ENCODE data around the gene TERC. TPM values are rescaled to one million over a fixed set of nuclear protein-coding genes. Genes with fewer than 3 reads are reported as not detected.
"Not testable (repeated sequence)": the region's sequence is repeated elsewhere in the genome, so short reads cannot be mapped to it uniquely, and the experiment has no call there.

TERC gene
- total RNA-seq, 1 donor: 230 TPM

DNA sequence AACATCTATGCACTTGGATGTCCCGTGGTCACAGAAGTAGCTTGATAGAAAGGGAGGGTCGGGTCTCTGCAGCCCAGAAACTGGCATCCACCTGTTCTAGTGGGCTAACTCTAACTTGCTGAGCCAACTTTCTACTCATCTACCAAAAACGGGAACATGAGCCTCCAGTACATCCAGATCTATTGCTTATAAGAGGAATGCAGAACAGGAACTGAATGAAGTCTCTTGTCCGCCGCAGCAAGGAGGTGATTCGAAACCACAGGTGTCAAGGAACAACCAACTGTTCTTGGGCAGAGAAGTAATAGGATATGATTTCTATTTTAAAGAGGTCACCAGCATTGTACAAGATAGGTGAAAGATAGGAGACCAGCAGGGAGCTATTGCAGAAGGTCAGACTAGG is 17.9 kb downstream of the TERC start:
- DNase-seq (ENCODE audit: low read depth): no peak
- no peak overlapping the region for H3K4me3 ChIP-seq (ENCODE audit: low read depth, low read length)
- TF ChIP-seq, protein P1, sequence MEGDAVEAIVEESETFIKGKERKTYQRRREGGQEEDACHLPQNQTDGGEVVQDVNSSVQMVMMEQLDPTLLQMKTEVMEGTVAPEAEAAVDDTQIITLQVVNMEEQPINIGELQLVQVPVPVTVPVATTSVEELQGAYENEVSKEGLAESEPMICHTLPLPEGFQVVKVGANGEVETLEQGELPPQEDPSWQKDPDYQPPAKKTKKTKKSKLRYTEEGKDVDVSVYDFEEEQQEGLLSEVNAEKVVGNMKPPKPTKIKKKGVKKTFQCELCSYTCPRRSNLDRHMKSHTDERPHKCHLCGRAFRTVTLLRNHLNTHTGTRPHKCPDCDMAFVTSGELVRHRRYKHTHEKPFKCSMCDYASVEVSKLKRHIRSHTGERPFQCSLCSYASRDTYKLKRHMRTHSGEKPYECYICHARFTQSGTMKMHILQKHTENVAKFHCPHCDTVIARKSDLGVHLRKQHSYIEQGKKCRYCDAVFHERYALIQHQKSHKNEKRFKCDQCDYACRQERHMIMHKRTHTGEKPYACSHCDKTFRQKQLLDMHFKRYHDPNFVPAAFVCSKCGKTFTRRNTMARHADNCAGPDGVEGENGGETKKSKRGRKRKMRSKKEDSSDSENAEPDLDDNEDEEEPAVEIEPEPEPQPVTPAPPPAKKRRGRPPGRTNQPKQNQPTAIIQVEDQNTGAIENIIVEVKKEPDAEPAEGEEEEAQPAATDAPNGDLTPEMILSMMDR (IDR thresholded peaks at IDR 0.05; ENCODE audit: insufficient read depth, low read length): no peak

DNA sequence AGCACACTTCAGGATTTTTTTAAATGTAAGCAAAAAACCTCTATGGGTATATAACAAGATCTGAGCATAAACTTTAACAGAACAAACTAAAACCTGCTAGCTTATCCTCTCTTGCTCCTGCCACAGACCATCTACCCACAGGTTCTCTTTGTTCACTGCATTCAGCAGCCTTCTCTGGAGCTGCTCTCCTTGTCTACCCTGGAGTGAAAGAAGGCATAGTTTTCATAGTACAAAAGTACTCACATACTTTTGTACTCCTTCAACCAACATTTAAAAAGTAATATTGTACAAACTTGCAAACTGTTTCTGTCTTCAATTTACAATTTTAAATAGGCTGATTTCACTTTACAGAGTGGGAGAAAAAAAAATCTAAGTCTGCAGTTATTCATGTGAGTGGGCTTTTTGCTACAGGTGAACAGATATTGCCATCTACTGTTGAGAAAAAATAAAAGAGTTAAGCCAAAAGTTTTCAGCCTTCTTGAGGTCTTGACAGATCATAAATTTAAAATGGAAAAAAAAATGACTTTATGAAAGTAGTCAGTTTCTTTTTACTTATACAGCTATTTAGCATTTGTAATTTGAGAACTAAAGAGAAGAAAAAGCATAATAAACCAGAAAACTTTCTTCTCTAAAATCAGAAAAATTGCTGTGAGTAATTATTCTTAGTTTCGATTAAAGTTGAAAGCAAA is 20.4 kb downstream of the TERC start:
- TF ChIP-seq, protein P1 (IDR thresholded peaks at IDR 0.05; ENCODE audit: insufficient read depth, low read length): peak; percentile 46
- H3K4me3 ChIP-seq (ENCODE audit: low read depth, low read length): no peak overlapping the region
- peak; percentile 59 for DNase-seq (ENCODE audit: low read depth)

GRCh38 chr3:169739067-169739466 is 25.8 kb downstream of the TERC start:
- DNase-seq (ENCODE audit: low read depth): no peak
- no peak overlapping the region for H3K4me3 ChIP-seq (ENCODE audit: low read depth, low read length)
- TF ChIP-seq, protein P1 (IDR thresholded peaks at IDR 0.05; ENCODE audit: insufficient read depth, low read length): no peak

DNA sequence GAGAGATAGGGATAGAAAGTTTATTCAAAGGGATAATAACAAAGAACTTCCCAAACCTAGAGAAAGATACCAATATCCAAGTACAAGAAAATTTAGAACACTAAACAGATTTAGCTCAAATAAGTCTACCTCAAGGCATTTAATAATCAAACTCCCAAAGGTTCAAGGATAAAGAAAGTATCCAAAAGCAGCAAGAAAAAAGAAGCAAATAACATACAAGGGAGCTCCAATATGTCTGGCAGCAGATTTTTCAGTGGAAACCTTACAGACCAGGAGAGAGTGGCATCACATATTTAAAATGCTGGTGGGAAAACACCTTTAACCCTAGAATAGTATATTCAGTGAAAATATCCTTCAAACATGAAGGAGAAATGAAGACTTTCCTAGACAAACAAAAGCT is 33.0 kb downstream of the TERC start:
- not testable (repeated sequence) for H3K4me3 ChIP-seq (ENCODE audit: low read depth, low read length); DNase-seq (ENCODE audit: low read depth)

DNA sequence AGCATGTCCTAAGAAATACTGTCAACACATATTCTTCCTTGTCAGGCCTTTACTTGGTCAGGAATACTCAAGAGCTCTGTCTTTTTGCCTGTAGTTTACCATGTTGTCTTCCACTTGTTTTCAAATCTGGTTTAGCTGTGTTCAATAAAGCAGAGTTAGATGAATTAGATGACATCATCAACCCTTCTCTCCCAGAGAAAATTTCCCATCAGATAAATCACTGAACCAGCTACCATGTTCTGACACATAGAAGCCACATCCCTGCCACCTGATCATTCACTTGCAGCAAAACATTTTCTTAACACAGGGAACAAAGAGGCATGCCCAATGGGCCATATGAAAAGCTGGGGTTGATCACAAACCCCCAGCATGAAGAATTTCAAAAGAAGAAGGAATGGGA is 42.1 kb downstream of the TERC start:
- TF ChIP-seq, protein P1 (IDR thresholded peaks at IDR 0.05; ENCODE audit: insufficient read depth, low read length): no peak
- H3K4me3 ChIP-seq (ENCODE audit: low read depth, low read length): no peak overlapping the region
- no peak for DNase-seq (ENCODE audit: low read depth)

- not testable (repeated sequence) for DNase-seq (ENCODE audit: low read depth); H3K4me3 ChIP-seq (ENCODE audit: low read depth, low read length)
These were observed 46.4 kb downstream of the TERC start for GRCh38 chr3:169718415-169718814.

Small RNA genes within 50 kb of the gene (small RNA-seq; reads per million reads assigned to genes)
- gene RNU6-637P: not detected

Other genes starting within 250 kb of the TERC start
- gene MECOM, start 101.3 kb downstream of the TERC start, total RNA-seq (ENCODE audit: low replicate concordance): 10.1 and 44.3 TPM in 2 replicates
- 3.8 and 4.3 TPM in 2 replicates for gene ACTRT3, start 4.5 kb upstream of the TERC start, total RNA-seq (ENCODE audit: low replicate concordance)
- 14.4 and 27.1 TPM in 2 replicates for gene MYNN, start 8.3 kb upstream of the TERC start, total RNA-seq (ENCODE audit: low replicate concordance)
- gene LRRIQ4, start 47.8 kb upstream of the TERC start, total RNA-seq (ENCODE audit: low replicate concordance): 0.09 TPM in 1 of 2 replicates, not detected in the other
- 7.4 and 15.0 TPM in 2 replicates for gene LRRC34, start 47.8 kb upstream of the TERC start, total RNA-seq (ENCODE audit: low replicate concordance)
- not detected in 2 replicates for gene LRRC31, start 104.9 kb upstream of the TERC start, total RNA-seq (ENCODE audit: low replicate concordance)
- gene SAMD7, start 146.5 kb upstream of the TERC start, total RNA-seq (ENCODE audit: low replicate concordance): not detected in 2 replicates
- gene SEC62, start 201.7 kb upstream of the TERC start, total RNA-seq (ENCODE audit: low replicate concordance): 52.3 and 71.0 TPM in 2 replicates